OCI-M2 (cell line): ENCODE results near the gene LRBA.
"Not testable (repeated sequence)": the region's sequence is repeated elsewhere in the genome, so short reads cannot be mapped to it uniquely, and the experiment has no call there.

Source experiments
- DNase-seq: peaks from one replicate; lab custom pipeline; 2025; ENCODE audit not compliant: unreplicated experiment; lab: John Stamatoyannopoulos, UW

LRBA gene

DNA sequence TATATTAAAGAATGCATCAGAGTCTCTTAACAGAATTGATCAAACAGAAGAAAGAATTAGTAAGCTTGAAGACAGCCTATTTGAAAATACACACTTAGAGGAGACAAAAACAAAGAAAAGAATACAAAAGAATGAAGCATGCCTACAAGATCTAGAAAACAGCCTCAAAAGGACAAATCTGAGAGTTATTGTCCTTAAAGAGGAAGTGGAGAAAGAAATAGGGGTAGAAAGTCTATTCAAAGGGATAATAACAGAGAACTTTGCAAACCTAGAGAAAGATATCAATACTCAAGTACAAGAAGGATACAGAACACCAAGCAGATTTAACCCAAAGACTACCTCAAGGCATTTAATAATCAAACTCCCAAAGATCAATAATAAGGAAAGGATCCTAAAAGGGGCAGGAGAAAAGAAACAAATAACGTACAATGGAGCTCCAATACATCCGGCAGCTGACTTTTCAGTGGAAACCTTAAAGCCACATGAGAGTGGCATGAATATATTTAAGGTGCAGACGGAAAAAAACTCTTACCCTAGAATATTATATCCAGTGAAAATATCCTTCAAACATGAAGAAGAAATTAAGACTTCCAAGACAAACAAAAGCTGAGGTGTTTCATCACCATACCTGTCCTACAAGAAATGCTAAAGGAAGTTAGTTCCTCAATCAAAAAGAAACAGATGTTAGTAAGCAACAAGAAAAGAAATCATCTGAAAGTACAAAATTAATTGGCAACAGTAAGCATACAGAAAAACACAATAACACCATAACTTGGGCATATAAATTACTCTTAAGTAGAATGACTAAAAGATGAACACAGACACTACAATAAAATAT is 36.1 kb downstream of the LRBA start:
- no peak for DNase-seq

DNA sequence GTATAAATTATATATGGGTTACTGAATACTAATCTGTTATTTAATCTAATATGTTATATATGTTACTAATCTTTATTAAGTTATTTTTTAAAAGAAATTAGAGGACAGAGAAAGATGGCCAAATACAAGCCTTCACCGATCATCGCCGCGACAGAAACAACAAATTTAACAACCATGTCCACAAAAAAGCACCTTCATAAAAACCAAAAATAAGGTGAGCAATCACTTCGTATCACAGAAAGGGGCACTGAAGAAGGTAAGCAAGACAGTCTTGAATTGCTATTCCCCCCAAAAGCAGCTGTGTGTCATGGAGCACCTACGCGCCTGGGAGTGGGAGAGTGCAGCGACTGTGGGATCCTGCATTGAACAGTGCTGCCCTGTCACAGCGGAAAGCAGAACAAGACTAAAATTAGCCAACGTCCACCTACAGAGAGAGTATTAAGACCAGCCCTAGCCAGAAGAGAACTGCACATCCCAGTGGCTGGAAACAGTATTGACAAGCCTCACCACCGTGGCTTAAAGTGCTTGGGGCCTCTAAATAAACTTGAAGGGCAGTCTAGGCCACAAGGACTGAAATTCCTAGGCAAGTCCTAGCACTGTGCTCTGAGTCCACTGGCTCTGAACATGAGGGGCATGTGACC is 38.5 kb downstream of the LRBA start:
- DNase-seq = no peak

DNA sequence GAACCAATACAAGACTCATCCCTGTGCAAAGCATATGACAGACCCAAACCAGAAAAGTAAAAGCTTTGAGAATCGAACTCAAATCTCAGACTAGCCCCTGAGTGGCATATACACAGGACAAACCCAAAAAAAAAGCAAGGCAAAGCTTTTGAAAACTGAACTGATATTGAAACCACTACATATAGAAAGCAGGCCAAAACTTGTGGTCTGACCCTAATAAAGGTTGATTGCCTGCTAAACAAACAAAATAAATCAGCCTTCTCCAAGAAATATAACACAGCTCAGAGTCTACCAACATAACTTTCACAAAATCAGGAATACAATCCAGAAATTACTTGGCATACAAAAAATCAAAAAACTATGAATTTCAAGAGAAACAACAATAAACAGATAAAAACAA is 40.3 kb downstream of the LRBA start:
- no peak for DNase-seq

DNA sequence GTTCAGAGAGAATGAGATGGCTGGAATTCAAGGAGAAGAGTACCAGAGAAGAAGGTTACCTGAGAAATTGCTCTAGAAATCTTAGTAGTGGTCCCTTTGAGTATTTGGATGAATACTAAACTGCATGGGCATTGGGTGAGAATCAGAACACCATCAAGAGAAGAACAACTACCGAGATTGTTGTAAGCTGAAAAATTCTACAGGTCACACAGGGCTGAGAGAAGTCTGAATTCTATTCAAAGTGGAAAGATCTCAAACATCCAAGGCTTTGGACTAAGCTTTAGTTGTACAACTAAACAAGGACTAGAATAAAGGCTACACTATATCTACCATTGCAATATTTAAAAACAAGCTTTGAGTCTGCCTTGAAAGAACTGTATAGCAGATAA is 40.8 kb downstream of the LRBA start:
- no peak for DNase-seq

DNA sequence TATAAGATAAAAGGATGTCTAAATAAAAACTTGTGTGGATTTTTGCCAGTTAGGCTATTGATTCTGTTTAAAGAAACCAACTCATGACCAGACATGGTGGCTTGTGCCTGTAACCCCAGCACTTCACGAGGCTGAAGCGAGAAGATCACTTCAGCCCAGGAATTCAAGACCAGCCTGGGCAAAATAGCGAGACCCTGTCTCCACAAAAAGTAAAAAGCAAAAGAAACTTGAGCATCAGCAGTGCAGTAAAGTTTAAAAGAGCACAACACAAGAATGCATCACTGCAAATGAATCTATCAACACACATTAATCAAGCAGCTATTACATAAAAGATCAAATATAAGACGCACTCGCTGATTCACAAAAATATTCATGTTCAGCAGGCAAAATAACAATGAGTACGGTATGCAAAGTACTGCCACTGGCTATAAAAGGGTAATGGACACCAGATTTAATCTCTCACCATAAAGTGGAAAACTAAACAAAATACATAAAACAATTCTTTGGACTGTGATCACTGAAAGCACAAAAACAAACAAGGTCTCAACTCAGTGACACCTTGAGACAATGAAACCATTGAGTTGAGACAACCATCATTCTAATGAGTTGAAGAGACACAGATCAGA is 41.3 kb downstream of the LRBA start:
- no peak for DNase-seq

DNA sequence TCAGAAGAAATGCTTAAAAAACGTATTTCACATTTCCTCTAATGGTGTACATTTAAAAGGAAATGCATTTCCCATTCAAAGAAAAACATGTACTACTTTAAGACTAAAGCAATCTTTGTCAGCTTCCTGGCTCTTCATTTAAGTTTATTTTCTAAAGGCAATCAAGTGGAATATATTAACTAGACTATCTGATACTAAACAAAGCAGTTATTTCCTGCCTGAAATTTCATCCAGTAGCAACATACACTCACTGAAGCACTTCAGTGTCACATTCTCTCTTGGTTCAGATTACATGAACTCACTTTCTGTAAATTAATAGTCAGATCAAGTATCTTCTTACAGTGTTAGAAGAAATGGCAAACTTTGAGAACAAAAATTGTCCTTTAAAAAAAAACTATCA is 42.5 kb downstream of the LRBA start:
- DNase-seq = no peak

DNA sequence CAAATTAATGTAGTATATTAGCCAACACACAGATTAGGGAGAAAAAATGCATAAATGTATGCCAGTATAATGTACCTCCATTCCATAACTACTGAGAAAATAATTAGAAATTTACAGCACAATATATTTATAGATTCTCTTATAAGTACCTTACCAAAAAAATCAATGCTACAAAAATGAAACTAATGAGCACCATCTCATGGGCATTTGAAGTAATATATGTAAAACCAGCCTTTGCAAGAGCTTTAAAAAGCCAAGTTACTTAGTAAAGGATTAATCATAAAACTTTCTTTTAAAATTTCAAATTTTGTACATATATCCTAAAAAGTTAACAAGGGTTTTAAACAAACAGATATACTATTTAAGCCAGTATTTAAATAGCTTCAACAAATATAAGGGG is 43.2 kb downstream of the LRBA start:
- no peak for DNase-seq

DNA sequence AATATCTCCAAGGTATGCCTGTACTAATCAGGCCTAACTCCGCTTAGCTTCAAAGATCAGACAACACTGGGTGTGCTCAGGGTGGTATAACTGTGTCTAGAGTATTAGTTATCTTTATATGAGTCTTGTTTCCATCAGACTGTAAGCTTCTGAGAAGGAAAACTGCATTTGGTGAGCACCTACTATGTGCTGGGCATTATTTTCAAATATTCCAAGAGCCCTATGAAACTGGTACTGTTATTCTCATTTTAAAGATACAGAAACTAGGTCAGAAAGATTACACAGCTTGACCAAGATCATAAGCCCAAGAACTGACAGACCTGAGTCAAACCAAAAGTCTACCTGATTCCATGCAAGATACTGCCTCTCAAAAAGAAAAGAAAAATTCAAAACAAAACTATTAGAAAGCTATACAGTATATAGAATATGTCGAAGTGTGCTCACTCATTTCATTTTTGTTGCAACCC is 44.4 kb downstream of the LRBA start:
- no peak for DNase-seq

DNA sequence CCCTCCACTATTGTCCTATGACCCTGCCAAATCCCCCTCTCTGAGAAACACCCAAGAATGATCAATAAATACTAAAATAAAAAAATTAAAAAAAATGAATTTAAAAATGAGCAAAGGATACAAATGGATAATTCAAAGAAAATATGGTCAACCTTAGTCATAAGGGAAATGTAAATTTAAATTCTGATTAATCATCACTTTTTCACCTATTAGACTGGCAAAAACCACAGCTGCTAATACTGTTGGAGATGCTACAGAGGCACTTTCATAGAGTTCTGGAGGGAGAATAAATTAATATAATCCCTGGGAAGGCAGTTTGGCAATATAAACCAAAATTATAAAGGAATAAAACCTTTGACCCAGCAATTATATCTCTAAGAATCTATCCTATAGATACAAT is 50.3 kb downstream of the LRBA start:
- no peak for DNase-seq

DNA sequence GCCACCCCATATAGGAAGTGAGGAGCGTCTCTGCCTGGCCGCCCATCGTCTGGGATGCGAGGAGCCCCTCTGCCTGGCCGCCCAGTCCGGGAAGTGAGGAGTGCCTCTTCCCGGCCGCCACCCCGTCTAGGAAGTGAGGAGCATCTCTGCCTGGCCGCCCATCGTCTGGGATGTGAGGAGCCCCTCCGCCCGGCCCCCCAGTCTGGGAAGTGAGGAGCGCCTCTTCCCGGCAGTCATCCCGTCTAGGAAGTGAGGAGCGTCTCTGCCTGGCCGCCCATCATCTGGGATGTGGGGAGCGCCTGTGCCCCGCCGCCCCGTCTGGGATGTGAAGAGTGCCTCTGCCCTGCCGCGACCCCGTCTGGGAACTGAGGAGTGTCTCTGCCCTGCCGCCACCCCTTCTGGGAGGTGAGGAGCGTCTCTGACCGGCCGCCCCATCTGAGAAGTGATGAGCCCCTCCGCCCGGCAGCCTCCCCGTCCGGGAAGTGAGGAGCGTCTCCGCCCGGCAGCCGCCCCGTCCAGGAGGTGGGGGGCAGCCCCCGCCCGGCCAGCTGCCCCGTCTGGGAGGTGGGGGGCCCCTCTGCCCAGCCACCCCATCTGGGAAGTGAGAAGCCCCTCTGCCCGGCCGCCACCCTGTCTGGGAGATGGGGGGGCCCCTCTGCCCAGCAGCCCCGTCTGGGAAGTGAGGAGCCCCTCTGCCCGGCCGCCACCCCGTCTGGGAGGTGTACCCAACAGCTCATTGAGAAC is 51.3 kb downstream of the LRBA start:
- not testable (repeated sequence) for DNase-seq

DNA sequence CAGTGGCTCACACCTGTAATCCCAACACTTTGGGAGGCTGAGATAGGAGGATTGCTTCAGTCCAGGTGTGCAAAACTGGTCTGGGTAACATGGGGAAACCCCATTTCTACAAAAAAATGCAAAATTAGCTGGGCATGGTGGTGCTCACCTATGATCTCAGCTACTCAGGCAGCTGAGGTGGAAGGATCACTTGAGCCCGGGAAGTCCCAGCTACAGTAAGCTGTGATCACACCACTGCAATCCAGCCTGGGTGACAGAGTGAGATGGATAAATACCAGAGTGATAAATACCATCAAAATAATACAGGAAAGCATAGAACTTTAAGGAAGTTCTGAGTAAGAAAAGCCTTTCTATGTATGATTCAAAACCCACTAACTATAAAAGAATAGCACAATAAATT is 52.8 kb downstream of the LRBA start:
- no peak for DNase-seq

DNA sequence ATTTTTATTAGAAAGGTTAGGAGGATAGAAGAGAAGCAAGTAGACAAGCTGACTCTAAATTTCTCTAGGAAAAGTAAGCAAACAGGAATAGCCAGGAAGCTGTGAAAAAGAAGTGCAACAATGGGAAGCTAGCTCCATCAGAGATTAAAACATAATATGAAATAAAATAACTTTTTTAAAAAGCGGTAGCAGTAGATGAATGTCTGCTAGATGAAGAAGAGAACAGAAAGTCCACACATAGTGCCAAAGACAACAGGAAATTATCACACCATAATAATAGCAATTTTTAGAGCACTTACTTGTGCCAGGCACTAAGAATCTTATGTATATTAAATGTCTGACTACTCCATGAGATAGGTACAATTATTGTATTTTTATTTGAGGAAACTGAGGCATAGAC is 53.5 kb downstream of the LRBA start:
- DNase-seq = no peak

DNA sequence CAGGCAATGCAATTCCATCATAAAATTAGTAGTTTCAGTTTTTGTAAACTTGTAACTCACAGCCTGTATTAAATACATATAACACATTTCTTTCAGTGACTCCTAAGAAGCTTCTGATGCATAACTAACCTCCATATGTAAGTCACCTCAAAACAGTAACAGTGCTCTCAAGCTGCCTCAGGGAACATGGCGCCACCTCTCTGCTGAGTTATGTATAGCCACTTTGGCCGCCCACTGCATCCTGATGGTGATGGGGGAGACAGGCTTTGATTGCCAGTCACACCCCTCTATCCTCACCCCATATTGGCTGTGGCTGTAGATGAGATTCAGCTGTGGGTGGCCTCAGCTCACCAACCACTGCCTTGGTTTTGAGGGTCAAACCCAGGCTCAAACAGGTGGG is 54.3 kb downstream of the LRBA start:
- DNase-seq = no peak

DNA sequence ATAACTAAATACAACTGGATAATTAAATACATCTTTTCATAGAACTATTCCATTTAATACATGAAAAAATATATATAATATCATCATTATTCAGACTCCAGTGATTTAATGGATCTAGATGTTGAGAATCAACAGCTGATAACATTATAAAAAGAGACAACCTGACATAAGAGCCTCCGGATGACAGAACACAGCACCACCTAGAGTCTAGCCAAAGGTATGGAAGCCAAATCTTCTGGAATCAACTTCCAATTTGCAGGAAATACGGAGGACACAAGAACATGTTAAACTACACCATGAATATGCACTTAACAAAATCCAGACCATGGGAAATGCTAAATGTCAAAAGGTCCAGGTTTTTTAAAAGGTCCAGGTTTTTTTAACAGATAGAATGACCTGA is 55.0 kb downstream of the LRBA start:
- no peak for DNase-seq

DNA sequence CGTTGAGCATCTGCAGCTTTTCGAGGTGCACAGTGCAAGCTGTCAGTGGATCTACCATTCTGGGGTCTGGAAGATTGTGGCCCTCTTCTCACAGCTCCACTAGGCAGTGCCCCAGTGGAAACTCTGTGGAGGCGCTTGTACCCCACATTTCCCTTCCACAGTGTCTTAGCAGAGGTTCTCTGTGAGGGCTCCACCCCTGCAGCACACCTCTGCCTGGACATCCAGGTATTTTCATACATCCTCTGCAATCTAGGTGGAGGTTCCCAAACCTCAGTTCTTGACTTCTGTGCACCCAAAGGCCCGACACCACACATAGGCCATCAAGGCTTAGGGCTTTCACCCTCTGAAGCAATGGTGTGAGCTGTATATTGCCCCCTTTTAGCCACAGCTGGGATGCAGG is 57.1 kb downstream of the LRBA start:
- DNase-seq = not testable (repeated sequence)

DNA sequence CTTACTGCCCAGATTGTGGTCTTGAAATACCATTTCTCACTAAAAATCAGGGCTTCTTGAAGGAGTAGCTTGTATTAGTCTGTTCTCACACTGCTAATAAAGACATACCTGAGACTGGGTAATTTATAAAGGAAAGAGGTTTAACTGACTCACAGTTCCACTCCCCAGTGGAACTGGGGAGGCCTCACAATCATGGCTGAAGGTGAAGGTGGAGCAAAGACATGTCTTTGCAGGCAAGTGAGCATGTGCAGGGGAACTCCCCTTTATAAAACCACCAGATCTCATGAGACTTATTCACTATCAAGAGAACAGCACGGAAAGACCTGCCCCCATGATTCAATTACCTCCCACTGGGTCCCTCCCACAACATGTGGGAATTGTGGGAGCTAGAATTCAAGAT is 58.0 kb downstream of the LRBA start:
- not testable (repeated sequence) for DNase-seq

DNA sequence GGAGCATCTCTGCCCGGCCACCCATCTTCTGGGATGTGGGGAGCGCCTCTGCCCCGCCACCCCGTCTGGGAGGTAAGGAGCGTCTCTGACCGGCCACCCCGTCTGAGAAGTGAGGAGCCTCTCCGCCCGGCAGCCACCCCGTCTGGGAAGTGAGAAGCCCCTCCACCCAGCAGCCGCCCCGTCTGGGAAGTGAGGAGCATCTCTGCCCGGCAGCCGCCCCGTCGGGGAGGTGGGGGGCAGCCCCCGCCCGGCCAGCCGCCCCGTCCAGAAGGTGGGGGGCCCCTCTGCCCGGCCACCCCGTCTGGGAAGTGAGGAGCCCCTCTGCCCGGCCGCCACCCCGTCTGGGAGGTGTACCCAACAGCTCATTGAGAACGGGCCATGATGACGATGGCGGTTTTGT is 61.2 kb downstream of the LRBA start:
- DNase-seq = not testable (repeated sequence)

DNA sequence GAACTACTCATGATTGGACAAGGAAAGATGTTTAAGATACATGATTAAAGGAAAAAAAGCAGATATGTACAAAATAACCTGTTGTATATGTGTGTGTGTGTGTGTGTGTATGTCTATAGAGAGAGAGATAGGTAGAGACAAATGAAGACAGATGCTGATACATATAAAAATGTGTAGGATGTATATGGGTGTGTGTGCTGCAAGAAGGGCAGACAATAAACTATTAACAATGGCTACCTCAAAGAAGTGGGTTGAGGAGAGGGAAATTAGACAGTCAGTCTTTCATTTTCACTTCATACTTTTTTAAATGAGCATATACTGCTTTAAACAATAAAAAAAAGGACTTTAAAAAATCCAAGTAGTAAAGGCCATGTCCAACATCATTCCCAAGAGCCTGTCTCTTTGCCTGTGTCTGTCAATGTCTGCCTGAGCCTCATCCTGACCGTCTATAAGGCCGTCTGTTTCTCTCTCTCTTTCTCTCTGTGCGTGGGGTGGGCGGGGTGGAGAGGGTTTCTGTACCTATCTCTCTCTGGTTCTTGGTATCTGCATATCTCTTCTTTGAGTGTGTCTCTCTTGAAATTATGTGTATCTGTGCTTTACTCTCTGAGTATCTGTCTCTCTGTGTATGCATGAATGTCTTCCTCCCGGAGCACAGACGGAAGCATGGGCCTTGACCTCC is 62.8 kb downstream of the LRBA start:
- DNase-seq = no peak

DNA sequence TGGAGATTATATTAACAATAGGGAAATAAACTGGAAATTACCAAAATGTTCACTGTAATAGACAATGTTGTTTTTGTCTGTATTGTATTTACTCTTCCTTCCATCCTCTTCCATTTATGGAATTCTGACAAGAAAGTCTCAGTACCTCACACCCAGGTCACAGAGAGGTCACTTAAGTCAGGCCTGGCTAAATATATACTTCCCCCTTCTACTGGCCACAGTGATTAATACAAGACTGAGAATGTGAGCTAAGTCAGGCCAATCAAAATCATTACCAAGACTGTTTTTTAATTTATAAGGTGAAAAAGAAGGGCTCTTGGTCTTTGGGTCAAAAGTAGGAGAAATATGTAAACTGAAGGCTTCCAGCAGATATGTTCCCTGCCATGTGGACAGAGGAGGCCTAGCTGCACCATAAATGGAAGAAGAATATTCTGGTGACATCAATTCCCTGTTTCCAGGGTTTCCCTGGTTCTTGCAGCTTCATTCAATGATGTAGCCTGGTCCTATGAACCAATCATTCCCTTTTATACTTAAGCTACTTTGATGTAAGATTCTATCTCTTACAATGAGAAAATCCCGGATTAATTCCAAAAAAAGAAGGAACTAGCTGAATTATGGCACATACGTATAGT is 64.3 kb downstream of the LRBA start:
- DNase-seq = no peak

DNA sequence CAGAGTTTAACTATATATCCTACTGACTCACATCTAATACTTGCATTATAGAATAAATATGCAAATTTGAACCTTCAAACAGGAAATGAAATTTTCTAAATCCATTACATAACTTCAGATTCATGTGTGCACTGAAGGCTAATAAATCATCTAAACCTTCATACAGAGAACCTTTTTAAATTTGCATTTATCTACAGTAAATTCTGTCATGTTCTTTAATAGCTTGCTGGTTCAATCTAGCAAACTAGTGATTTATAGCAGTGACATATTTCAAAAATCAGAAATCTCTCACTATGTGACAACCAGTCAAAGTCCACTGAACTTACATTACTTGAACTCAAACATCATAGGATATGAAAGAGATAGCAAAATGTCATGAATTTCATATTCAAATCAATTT is 65.1 kb downstream of the LRBA start:
- no peak for DNase-seq
